Central memory CD8-positive, alpha-beta T cell (primary cell): ENCODE results near the gene FOXO3.
A peak's percentile ranks its signal among the peaks of the same experiment; 100 is the strongest.
"Not testable (repeated sequence)": the region's sequence is repeated elsewhere in the genome, so short reads cannot be mapped to it uniquely, and the experiment has no call there.

ENCODE experiments used
- ATAC-seq: fragments of 150-1000 bp; cut with Tn5 transposase; replicated peaks from 2 replicates; pipeline ENCODE4 v1.10.0; 2022; ENCODE audit warnings: mild to moderate bottlenecking, moderate FRiP score, moderate number of reproducible peaks; ENCODE audit not compliant: poor library complexity, severe bottlenecking; ENCODE audit errors: extremely low read depth
- DNase-seq, 2 donors: peaks; one replicate each; pipeline ENCODE4 v3.0.0; 2021; ENCODE audit warnings: low spot score in 2 of 2
- H3K27ac Mint-ChIP-seq: one replicate; pipeline ENCODE4 v1.8.0; 2022; ENCODE audit warnings: low read depth, mild to moderate bottlenecking, moderate library complexity, mixed read lengths
- H3K27me3 Mint-ChIP-seq: one replicate; pipeline ENCODE4 v1.8.0; 2022; ENCODE audit warnings: mixed read lengths
- H3K36me3 Mint-ChIP-seq: one replicate; pipeline ENCODE4 v1.8.0; 2022; ENCODE audit warnings: mild to moderate bottlenecking, moderate library complexity, mixed read lengths; ENCODE audit not compliant: insufficient read depth
- H3K4me1 Mint-ChIP-seq: one replicate; pipeline ENCODE4 v1.8.0; 2022; ENCODE audit warnings: mixed read lengths
- H3K4me3 Mint-ChIP-seq: one replicate; pipeline ENCODE4 v1.8.0; 2022; ENCODE audit warnings: mild to moderate bottlenecking, moderate library complexity, mixed read lengths
- H3K9me3 Mint-ChIP-seq: one replicate; pipeline ENCODE4 v1.8.0; 2022; ENCODE audit warnings: mixed read lengths

The FOXO3 gene

GRCh38 chr6:108671790-108672189 lies 111.1 kb downstream of the FOXO3 start:
- Mint-ChIP-seq H3K4me3 (no peak overlapping the region), H3K27me3 (no peaks in the 10 kb centered on the region), H3K4me1 (peaks cover 71% of the 10 kb centered on the region), H3K36me3 (peaks cover 9% of the 10 kb centered on the region), H3K9me3 (no peaks in the 10 kb centered on the region), H3K27ac (no peak overlapping the region)
- DNase-seq (no peak), ATAC-seq (no peak)

GRCh38 chr6:108672641-108673040 lies 111.9 kb downstream of the FOXO3 start:
- Mint-ChIP-seq H3K36me3 (peaks cover 9% of the 10 kb centered on the region), H3K4me3 (no peak overlapping the region), H3K4me1 (peaks cover 72% of the 10 kb centered on the region), H3K27me3 (no peaks in the 10 kb centered on the region), H3K27ac (no peak overlapping the region), H3K9me3 (no peaks in the 10 kb centered on the region)
- ATAC-seq (no peak), DNase-seq (no peak)

DNA sequence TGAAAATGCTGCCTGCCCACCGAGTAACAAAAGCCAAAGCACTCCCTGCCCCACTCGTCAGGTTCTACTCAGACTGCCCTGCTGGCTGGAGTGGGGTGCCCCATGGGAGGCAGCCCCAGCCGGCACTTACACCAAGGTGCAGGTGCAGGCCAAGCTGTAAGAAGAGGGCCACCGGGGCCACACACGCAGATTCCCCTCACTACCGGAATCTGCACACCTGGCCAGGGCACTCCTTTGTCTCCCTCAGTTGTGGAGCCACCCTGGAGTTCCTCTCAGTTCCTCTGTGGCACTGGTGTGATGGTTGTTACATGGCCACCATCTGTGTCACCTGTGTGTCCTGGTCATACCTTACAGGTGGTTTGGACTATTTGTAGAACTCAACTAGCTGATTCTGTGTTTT lies 112.4 kb downstream of the FOXO3 start:
- no peak overlapping the region for H3K4me3 Mint-ChIP-seq
- DNase-seq, result no peak
- H3K27me3 Mint-ChIP-seq, result no peaks in the 10 kb centered on the region
- H3K36me3 Mint-ChIP-seq, result peaks cover 7% of the 10 kb centered on the region
- H3K27ac Mint-ChIP-seq, result no peak overlapping the region
- peaks cover 72% of the 10 kb centered on the region for H3K4me1 Mint-ChIP-seq
- H3K9me3 Mint-ChIP-seq, result no peaks in the 10 kb centered on the region
- ATAC-seq, result no peak

GRCh38 chr6:108673602-108674001 lies 112.9 kb downstream of the FOXO3 start:
- Mint-ChIP-seq H3K27ac (peak overlapping the region; percentile 44), H3K4me1 (peaks cover 72% of the 10 kb centered on the region), H3K36me3 (peaks cover 4% of the 10 kb centered on the region), H3K9me3 (no peaks in the 10 kb centered on the region), H3K4me3 (no peak overlapping the region), H3K27me3 (no peaks in the 10 kb centered on the region)
- ATAC-seq (no peak), DNase-seq (no peak)

DNA sequence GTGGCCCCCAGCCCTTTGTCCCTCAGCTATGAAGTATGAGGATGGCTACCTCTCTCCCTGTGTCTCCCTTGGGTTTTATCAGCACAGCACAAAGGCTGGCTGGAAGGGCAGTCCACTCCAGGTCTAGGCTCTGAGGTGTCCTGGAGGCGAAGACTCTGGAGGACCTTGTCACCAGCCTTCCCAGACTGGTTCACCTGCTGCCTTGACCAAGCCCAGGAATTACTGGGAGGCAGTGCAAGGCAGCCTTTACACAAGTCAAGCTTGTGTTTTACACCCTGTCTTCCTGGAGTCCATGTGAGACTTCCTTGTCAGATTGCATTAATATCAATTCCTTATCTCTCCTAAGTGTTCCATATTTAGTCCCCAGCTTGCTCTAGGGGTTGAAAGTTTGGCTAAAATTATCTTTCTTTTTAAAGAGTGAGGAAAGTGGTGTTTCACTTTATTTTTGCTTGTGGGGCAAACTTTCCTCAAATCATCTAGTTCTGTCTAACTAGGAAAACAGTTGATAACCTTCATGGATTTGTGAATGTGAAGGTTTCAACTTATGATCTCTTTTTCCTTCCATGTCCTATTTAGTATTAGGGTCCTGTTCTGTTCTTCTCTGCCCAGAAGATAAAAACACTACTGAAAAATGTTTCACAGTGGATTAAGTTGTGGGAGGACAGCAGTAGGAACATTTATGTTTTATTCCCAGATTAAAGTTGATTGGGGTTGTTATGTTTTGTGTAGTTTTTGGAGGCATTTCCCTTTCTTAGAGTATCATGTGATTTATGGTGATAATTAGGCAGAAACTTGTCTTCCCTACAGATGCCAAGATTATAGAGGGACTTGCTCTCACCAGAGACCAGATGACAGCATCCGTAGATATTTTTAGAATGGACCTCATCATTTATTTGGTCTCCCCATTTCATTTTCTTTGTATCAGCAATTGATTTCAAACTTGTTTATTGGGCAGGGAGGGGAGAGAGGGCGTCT lies 114.8 kb downstream of the FOXO3 start:
- DNase-seq (no peak), ATAC-seq (no peak)
- no peaks in the 10 kb centered on the region for H3K9me3 Mint-ChIP-seq
- no peaks in the 10 kb centered on the region for H3K27me3 Mint-ChIP-seq
- H3K4me1 Mint-ChIP-seq, result peaks cover 63% of the 10 kb centered on the region
- peak overlapping the region; percentile 8 for H3K27ac Mint-ChIP-seq
- no peak overlapping the region for H3K4me3 Mint-ChIP-seq
- H3K36me3 Mint-ChIP-seq, result peaks cover 7% of the 10 kb centered on the region

GRCh38 chr6:108676555-108676954 lies 115.8 kb downstream of the FOXO3 start:
- Mint-ChIP-seq H3K4me3 (no peak overlapping the region), H3K4me1 (peaks cover 56% of the 10 kb centered on the region), H3K27me3 (no peaks in the 10 kb centered on the region), H3K27ac (peak overlapping the region; percentile 22), H3K9me3 (no peaks in the 10 kb centered on the region), H3K36me3 (peaks cover 8% of the 10 kb centered on the region)
- DNase-seq (no peak), ATAC-seq (no peak)

DNA sequence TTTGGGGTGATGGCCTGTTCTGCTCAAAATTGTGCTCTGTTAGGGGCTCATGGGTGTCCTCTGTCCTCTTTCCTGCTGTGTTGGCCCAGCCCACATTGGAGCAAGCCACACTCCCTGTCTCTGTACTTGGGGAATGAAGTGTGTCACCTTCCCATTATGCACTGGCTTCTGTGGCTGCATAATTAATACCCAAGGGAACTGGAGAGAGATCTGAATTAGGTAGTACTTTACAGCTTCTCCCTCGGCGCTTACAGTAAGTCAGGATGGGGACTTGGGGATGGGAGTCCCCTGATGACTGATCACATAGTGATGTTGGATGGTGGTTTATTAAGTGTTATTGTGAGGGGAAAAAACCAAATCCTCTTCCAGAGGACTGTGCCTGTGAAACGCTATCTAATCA lies 116.6 kb downstream of the FOXO3 start:
- H3K27ac Mint-ChIP-seq, result peak overlapping the region; percentile 22
- DNase-seq (no peak), ATAC-seq (no peak)
- H3K27me3 Mint-ChIP-seq, result no peaks in the 10 kb centered on the region
- no peaks in the 10 kb centered on the region for H3K9me3 Mint-ChIP-seq
- H3K4me1 Mint-ChIP-seq, result peaks cover 51% of the 10 kb centered on the region
- peaks cover 9% of the 10 kb centered on the region for H3K36me3 Mint-ChIP-seq
- H3K4me3 Mint-ChIP-seq, result no peak overlapping the region

- no peak overlapping the region for H3K4me3 Mint-ChIP-seq
- no peak for ATAC-seq
- DNase-seq, result no peak
- peak overlapping the region; percentile 5 for H3K27ac Mint-ChIP-seq
- peaks cover 46% of the 10 kb centered on the region for H3K4me1 Mint-ChIP-seq
- H3K27me3 Mint-ChIP-seq, result no peaks in the 10 kb centered on the region
- H3K36me3 Mint-ChIP-seq, result peaks cover 9% of the 10 kb centered on the region
- no peaks in the 10 kb centered on the region for H3K9me3 Mint-ChIP-seq
These were observed 117.2 kb downstream of the FOXO3 start for GRCh38 chr6:108677894-108678293.

GRCh38 chr6:108680314-108680713 lies 119.6 kb downstream of the FOXO3 start:
- H3K9me3 Mint-ChIP-seq, H3K27me3 Mint-ChIP-seq, ATAC-seq, DNase-seq, H3K36me3 Mint-ChIP-seq, H3K4me3 Mint-ChIP-seq, H3K27ac Mint-ChIP-seq: not testable (repeated sequence)
- H3K4me1 Mint-ChIP-seq, result peaks cover 35% of the 10 kb centered on the region

DNA sequence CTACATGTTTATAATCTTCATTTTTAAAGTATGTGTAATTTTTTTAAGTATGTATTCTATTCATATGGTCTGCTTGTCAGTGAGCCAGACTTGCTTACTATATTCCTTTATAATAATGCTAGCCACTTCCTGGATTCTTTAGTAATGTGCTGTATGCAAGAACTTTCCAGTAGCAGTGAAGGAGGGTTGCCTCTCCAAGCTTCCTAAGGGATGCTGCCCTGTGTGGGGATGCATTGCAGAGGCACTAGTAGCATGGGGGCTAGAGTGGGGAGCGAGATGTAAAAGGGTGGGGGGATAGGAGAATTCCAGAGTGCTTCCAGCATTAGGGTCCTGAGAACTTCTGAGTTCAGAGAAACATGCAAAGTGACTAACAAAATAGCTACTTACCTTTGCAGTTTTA lies 121.0 kb downstream of the FOXO3 start:
- not testable (repeated sequence) for H3K4me3 Mint-ChIP-seq, H3K27me3 Mint-ChIP-seq, H3K36me3 Mint-ChIP-seq, H3K27ac Mint-ChIP-seq, H3K9me3 Mint-ChIP-seq, ATAC-seq, DNase-seq
- H3K4me1 Mint-ChIP-seq, result peaks cover 39% of the 10 kb centered on the region

DNA sequence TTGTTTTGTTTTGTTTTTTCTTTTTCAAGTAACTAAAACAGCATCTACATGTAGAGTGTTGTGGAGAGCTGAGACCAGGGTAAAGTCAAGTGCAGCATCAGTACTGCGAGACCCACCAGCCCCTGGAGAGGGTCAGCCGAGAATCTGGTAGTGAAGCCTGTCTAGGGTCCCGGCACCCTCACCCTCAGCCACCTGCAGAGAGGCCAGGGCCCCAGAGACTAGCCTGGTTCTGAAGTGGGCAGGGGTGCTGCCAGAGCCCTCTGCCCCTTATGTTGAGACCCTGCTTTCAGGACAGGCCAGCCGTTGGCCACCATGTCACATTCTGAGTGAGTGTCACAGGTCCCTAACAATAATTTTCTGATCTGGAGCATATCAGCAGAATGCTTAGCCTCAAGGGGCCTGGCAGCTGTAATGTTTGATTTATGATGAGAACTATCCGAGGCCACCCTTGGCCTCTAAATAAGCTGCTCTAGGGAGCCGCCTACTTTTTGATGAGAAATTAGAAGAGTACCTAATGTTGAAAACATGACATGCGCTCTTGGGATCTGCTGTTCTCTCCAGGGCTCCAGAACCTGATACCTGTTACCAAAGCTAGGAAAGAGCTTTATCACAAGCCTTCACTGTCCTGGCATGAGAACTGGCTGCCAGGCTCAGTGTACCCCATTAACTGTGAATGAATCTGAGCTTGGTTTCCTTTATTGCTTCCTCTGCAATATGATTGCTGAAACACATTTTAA lies 121.8 kb downstream of the FOXO3 start:
- not testable (repeated sequence) for H3K27me3 Mint-ChIP-seq, H3K4me3 Mint-ChIP-seq, H3K27ac Mint-ChIP-seq, ATAC-seq, DNase-seq, H3K9me3 Mint-ChIP-seq
- Mint-ChIP-seq H3K36me3 (peaks cover 11% of the 10 kb centered on the region), H3K4me1 (peaks cover 32% of the 10 kb centered on the region)

DNA sequence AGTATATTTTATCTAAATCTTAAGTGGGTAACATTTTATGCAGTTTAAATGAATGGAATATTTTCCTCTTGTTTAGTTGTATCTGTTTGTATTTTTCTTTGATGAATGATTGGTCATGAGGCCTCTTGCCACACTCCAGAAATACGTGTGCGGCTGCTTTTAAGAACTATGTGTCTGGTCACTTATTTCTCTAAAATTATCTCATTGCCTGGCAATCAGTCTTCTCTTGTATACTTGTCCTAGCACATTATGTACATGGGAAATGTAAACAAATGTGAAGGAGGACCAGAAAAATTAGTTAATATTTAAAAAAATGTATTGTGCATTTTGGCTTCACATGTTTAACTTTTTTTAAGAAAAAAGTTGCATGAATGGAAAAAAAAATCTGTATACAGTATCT lies 123.3 kb downstream of the FOXO3 start:
- DNase-seq, H3K27ac Mint-ChIP-seq, H3K9me3 Mint-ChIP-seq, H3K4me3 Mint-ChIP-seq, ATAC-seq, H3K27me3 Mint-ChIP-seq: not testable (repeated sequence)
- Mint-ChIP-seq H3K4me1 (peaks cover 32% of the 10 kb centered on the region), H3K36me3 (peaks cover 11% of the 10 kb centered on the region)
